HuH-7 (cell line): ENCODE results near the gene BCAP29.
"Not testable (repeated sequence)": the region's sequence is repeated elsewhere in the genome, so short reads cannot be mapped to it uniquely, and the experiment has no call there.

Source experiments
- DNase-seq: peaks from one replicate; pipeline ENCODE4 v3.0.0; 2011; ENCODE audit warnings: low spot score

Gene BCAP29

GRCh38 chr7:107627002-107627401, 47.0 kb downstream of the BCAP29 start:
- DNase-seq = no peak

GRCh38 chr7:107628461-107629064, 48.5 kb downstream of the BCAP29 start:
- DNase-seq = no peak

GRCh38 chr7:107630342-107630741, 50.3 kb downstream of the BCAP29 start:
- DNase-seq = no peak

- no peak for DNase-seq
Measured at GRCh38 chr7:107631588-107632491, 51.8 kb downstream of the BCAP29 start.

GRCh38 chr7:107632492-107632865, 52.4 kb downstream of the BCAP29 start:
- no peak for DNase-seq

GRCh38 chr7:107638594-107638993, 58.5 kb downstream of the BCAP29 start:
- DNase-seq = no peak

GRCh38 chr7:107639070-107639469, 59.0 kb downstream of the BCAP29 start:
- DNase-seq = not testable (repeated sequence)

GRCh38 chr7:107641676-107642075, 61.6 kb downstream of the BCAP29 start:
- no peak for DNase-seq

- DNase-seq = no peak
Measured at GRCh38 chr7:107642501-107642900, 62.5 kb downstream of the BCAP29 start.

- no peak for DNase-seq
Measured at GRCh38 chr7:107643407-107643806, 63.4 kb downstream of the BCAP29 start.

GRCh38 chr7:107643938-107644308, 63.9 kb downstream of the BCAP29 start:
- DNase-seq = no peak

GRCh38 chr7:107644309-107644974, 64.4 kb downstream of the BCAP29 start:
- no peak for DNase-seq

GRCh38 chr7:107652642-107653041, 72.6 kb downstream of the BCAP29 start:
- no peak for DNase-seq

GRCh38 chr7:107658467-107658866, 78.4 kb downstream of the BCAP29 start:
- DNase-seq = no peak

- DNase-seq = no peak
Measured at GRCh38 chr7:107659666-107660065, 79.6 kb downstream of the BCAP29 start.

GRCh38 chr7:107660381-107661080, 80.5 kb downstream of the BCAP29 start, which contains the start of gene SLC26A4:
Gene SLC26A4, plus strand, starts transcription at chr7:107660828. Its CDS starts 814 bp downstream, at chr7:107661642.
- DNase-seq = no peak

GRCh38 chr7:107661081-107661864, 81.2 kb downstream of the BCAP29 start:
- peak; percentile 70 for DNase-seq

GRCh38 chr7:107661865-107662379, 81.9 kb downstream of the BCAP29 start:
- peak; percentile 39 for DNase-seq

GRCh38 chr7:107663196-107663595, 83.2 kb downstream of the BCAP29 start:
- no peak for DNase-seq

- no peak for DNase-seq
Measured at GRCh38 chr7:107666790-107667189, 86.7 kb downstream of the BCAP29 start.

GRCh38 chr7:107667341-107667740, 87.3 kb downstream of the BCAP29 start:
- no peak for DNase-seq
